RWPE2 (cell line): Measurements from ENCODE around the gene STIM1.

Experiments
- ATAC-seq: fragments of 200-7000 bp; cut with Tn5 transposase; 3 replicates; pipeline ENCODE4 v1.9.1; 2021; ENCODE audit warnings: low read depth
- DNase-seq: peaks from one replicate; pipeline ENCODE4 v3.0.0-alpha.2; 2020; ENCODE audit warnings: low spot score
- H3K27ac ChIP-seq: fragments of 450-650 bp; 2 replicates; pipeline ENCODE4 v1.5.1; 2017; ENCODE audit warnings: mild to moderate bottlenecking; ENCODE audit not compliant: poor library complexity, severe bottlenecking
- H3K27me3 ChIP-seq: fragments of 250-450 bp; sonication (Bioruptor Pico); 2 replicates; pipeline ENCODE4 v1.5.1; 2021; ENCODE audit warnings: mild to moderate bottlenecking, moderate library complexity; ENCODE audit not compliant: insufficient read depth, poor library complexity, severe bottlenecking
- H3K36me3 ChIP-seq: fragments of 250-450 bp; sonication (Bioruptor Pico); 2 replicates; pipeline ENCODE4 v1.5.1; 2020; ENCODE audit warnings: low read depth, mild to moderate bottlenecking, moderate library complexity
- H3K4me1 ChIP-seq: fragments of 250-450 bp; sonication (Bioruptor Pico); 2 replicates; pipeline ENCODE4 v1.5.1; 2021; ENCODE audit warnings: mild to moderate bottlenecking, moderate library complexity; ENCODE audit not compliant: insufficient read depth, poor library complexity, severe bottlenecking
- H3K4me3 ChIP-seq: fragments of 250-450 bp; sonication (Bioruptor Pico); 2 replicates; pipeline ENCODE4 v1.5.1; 2021; ENCODE audit warnings: mild to moderate bottlenecking, moderate library complexity; ENCODE audit not compliant: severe bottlenecking
- H3K9me3 ChIP-seq: fragments of 250-450 bp; sonication (Bioruptor Pico); 2 replicates; pipeline ENCODE4 v1.5.1; 2021; ENCODE audit warnings: mild to moderate bottlenecking, moderate library complexity; ENCODE audit not compliant: severe bottlenecking
- CTCF ChIP-seq: fragments of 450-650 bp; IDR thresholded peaks from one replicate; pipeline ENCODE4 v1.5.1; 2017; ENCODE audit warnings: mild to moderate bottlenecking, moderate library complexity; ENCODE audit not compliant: poor library complexity, severe bottlenecking

STIM1 gene

DNA sequence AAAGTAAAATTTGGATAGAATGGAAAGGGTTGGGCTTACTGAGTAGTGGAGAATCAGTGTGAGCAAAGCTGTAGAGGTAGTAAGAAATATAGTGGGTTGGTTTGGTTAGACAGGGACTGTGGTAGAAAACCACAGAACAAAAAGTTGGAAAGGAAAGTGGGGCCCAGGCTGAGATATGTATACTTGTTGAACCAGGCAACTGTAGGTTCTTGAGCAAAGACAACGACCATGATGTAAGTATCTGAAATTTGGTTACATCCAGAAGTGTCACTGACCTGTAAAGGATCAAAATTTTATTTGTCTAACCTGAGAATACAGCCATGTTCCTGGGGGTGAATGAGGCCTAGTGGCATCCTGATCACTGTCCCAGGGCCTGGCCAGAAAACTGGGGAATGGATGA, 114.1 kb downstream of the STIM1 start:
- no peak for ATAC-seq
- TF ChIP-seq CTCF = no peak

GRCh38 chr11:3970108-3970507, 114.6 kb downstream of the STIM1 start:
- no peak overlapping the region for H3K27ac ChIP-seq

More for the DNA sequence above, 114.1 kb downstream of the STIM1 start:
- H3K27ac ChIP-seq = no peak overlapping the region
- H3K9me3 ChIP-seq = no peaks in the 10 kb centered on the region
- no peak for DNase-seq
- no peaks in the 10 kb centered on the region for H3K36me3 ChIP-seq
- H3K27me3 ChIP-seq = no peaks in the 10 kb centered on the region
- H3K4me3 ChIP-seq = no peak overlapping the region
- no peaks in the 10 kb centered on the region for H3K4me1 ChIP-seq

DNA sequence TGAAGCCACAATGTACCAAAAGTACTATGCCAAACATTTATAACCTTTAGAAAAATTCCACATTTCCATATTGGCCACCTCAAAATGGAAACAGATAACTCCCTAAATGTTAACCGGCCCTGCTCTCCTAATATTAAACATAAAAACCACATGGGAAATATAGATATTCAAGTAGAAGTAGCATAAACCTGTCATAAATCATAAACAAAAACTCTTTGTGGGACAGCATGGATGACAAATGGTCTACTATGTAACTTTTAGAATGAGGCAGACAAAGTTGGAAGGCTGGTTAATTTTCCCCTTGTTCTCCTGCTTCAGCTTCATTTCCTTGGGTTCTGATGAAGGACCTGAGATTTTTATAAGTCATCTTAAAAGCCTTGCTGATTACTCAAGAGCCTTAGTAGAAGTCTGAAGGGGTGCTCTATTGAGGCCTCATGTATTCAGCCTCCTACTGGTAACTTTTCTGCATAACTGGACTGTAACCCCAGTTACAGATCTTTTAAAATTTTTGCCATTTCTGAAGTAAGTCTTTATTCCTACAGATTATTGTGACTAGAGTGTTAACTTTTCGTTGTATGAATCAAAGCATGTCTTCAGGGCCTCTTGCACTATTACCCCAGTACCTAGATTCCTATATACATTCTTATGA, 116.4 kb downstream of the STIM1 start:
- no peaks in the 10 kb centered on the region for H3K4me1 ChIP-seq
- no peak for DNase-seq
- no peak for ATAC-seq
- no peaks in the 10 kb centered on the region for H3K27me3 ChIP-seq
- H3K36me3 ChIP-seq = no peaks in the 10 kb centered on the region
- H3K4me3 ChIP-seq = no peak overlapping the region
- no peaks in the 10 kb centered on the region for H3K9me3 ChIP-seq
- TF ChIP-seq CTCF = peak; percentile 5
- no peak overlapping the region for H3K27ac ChIP-seq

More at GRCh38 chr11:3970108-3970507, 114.6 kb downstream of the STIM1 start:
- Histone ChIP-seq H3K36me3 (no peaks in the 10 kb centered on the region), H3K4me3 (no peak overlapping the region), H3K27me3 (no peaks in the 10 kb centered on the region), H3K4me1 (no peaks in the 10 kb centered on the region), H3K9me3 (no peaks in the 10 kb centered on the region)
- no peak for TF ChIP-seq CTCF
- ATAC-seq = no peak
- DNase-seq = no peak

- H3K4me3 ChIP-seq = no peak overlapping the region
- ATAC-seq = no peak
- H3K4me1 ChIP-seq = no peaks in the 10 kb centered on the region
Observed at GRCh38 chr11:3972431-3972830, 117.0 kb downstream of the STIM1 start.

More at GRCh38 chr11:3972431-3972830, 117.0 kb downstream of the STIM1 start:
- no peak for TF ChIP-seq CTCF
- no peaks in the 10 kb centered on the region for H3K27me3 ChIP-seq
- no peak overlapping the region for H3K27ac ChIP-seq
- H3K36me3 ChIP-seq = no peaks in the 10 kb centered on the region
- H3K9me3 ChIP-seq = no peaks in the 10 kb centered on the region
- DNase-seq = no peak
